Activated T-helper 17 cell treated with anti-CD3 and anti-CD28 coated beads, Interleukin-2, amount 50 U/mL, for 72 hours (primary cell): ENCODE measurements around the gene ESRRG. TPM values are rescaled to one million over a fixed set of nuclear protein-coding genes. Genes with fewer than 3 reads are reported as not detected.

Experiments
- ATAC-seq: fragments of 150-1000 bp; cut with Tn5 transposase; replicated peaks from 2 replicates; pipeline ENCODE4 v1.10.0; 2021; ENCODE audit warnings: mild to moderate bottlenecking, moderate library complexity
- H3K27ac Mint-ChIP-seq: one replicate; pipeline ENCODE4 v1.8.0; 2022; ENCODE audit warnings: mixed read lengths
- H3K27me3 Mint-ChIP-seq: one replicate; pipeline ENCODE4 v1.8.0; 2022; ENCODE audit warnings: mixed read lengths
- H3K36me3 Mint-ChIP-seq: one replicate; pipeline ENCODE4 v1.8.0; 2022; ENCODE audit warnings: low read depth, mild to moderate bottlenecking, mixed read lengths
- H3K4me1 Mint-ChIP-seq: one replicate; pipeline ENCODE4 v1.8.0; 2022; ENCODE audit warnings: mixed read lengths
- H3K4me3 Mint-ChIP-seq: one replicate; pipeline ENCODE4 v1.8.0; 2022; ENCODE audit warnings: mild to moderate bottlenecking, mixed read lengths
- H3K9me3 Mint-ChIP-seq: one replicate; pipeline ENCODE4 v1.8.0; 2022; ENCODE audit warnings: mixed read lengths
- total RNA-seq, 2 donors: library from RNA; stranded (reverse); gene quantifications; one replicate each; pipeline ENCODE4 v1.2.3, GENCODE V29; 2022

The ESRRG gene
- not detected for total RNA-seq

GRCh38 chr1:216723274-216723780, at the start of gene ESRRG:
ESRRG (minus strand) TSS chr1:216723429; CDS start chr1:216723299, 130 bp downstream.
- no peak within 1 kb of the TSS for H3K27ac Mint-ChIP-seq
- no peaks in the 10 kb centered on the region for H3K9me3 Mint-ChIP-seq
- no peak for ATAC-seq
- peaks cover 10% of the 10 kb centered on the region for H3K27me3 Mint-ChIP-seq
- no peaks in the 10 kb centered on the region for H3K36me3 Mint-ChIP-seq
- no peaks in the 10 kb centered on the region for H3K4me1 Mint-ChIP-seq
- no peak within 1 kb of the TSS for H3K4me3 Mint-ChIP-seq

GRCh38 chr1:216771922-216772321, 48.7 kb upstream of the ESRRG start:
- H3K36me3 Mint-ChIP-seq, result no peaks in the 10 kb centered on the region

GRCh38 chr1:216766633-216767327, 43.6 kb upstream of the ESRRG start:
- peaks cover 12% of the 10 kb centered on the region for H3K9me3 Mint-ChIP-seq
- no peak for ATAC-seq

More at GRCh38 chr1:216771922-216772321, 48.7 kb upstream of the ESRRG start:
- Mint-ChIP-seq H3K4me1 (no peaks in the 10 kb centered on the region), H3K4me3 (no peak overlapping the region), H3K27ac (no peak overlapping the region), H3K9me3 (peaks cover 9% of the 10 kb centered on the region), H3K27me3 (no peaks in the 10 kb centered on the region)
- ATAC-seq, result no peak

GRCh38 chr1:216765346-216766300, 42.4 kb upstream of the ESRRG start:
- no peaks in the 10 kb centered on the region for H3K4me1 Mint-ChIP-seq
- H3K27me3 Mint-ChIP-seq, result no peaks in the 10 kb centered on the region
- peaks cover 9% of the 10 kb centered on the region for H3K9me3 Mint-ChIP-seq
- H3K36me3 Mint-ChIP-seq, result no peaks in the 10 kb centered on the region
- no peak overlapping the region for H3K4me3 Mint-ChIP-seq
- H3K27ac Mint-ChIP-seq, result no peak overlapping the region
- no peak for ATAC-seq

More at GRCh38 chr1:216766633-216767327, 43.6 kb upstream of the ESRRG start:
- no peak overlapping the region for H3K27ac Mint-ChIP-seq
- no peaks in the 10 kb centered on the region for H3K4me1 Mint-ChIP-seq
- no peak overlapping the region for H3K4me3 Mint-ChIP-seq
- no peaks in the 10 kb centered on the region for H3K27me3 Mint-ChIP-seq
- H3K36me3 Mint-ChIP-seq, result no peaks in the 10 kb centered on the region

GRCh38 chr1:216758161-216758560, 34.9 kb upstream of the ESRRG start:
- H3K27ac Mint-ChIP-seq, result no peak overlapping the region
- H3K4me3 Mint-ChIP-seq, result no peak overlapping the region
- no peaks in the 10 kb centered on the region for H3K36me3 Mint-ChIP-seq
- no peaks in the 10 kb centered on the region for H3K9me3 Mint-ChIP-seq
- H3K27me3 Mint-ChIP-seq, result no peaks in the 10 kb centered on the region
- ATAC-seq, result no peak
- no peaks in the 10 kb centered on the region for H3K4me1 Mint-ChIP-seq

DNA sequence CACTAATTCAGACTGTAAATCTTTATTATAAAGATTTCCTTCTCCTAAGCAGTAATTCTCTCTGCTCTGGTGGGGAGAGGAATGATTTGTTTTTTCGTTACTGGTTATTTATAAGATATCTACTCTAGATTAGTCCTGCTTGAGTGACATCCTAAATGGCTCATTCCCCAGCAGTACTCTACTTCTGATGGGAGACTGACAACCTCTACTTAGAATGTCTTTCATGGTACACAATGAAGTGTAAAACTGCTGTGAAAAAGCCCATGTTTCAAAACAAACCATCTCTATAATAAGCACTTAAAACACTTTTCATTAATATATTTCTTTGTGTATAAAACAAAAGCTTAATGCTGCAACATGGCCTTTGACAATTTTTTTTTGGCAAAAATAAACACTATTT, 33.9 kb upstream of the ESRRG start:
- H3K9me3 Mint-ChIP-seq, result no peaks in the 10 kb centered on the region
- no peak overlapping the region for H3K27ac Mint-ChIP-seq
- no peaks in the 10 kb centered on the region for H3K36me3 Mint-ChIP-seq
- H3K4me3 Mint-ChIP-seq, result no peak overlapping the region
- H3K4me1 Mint-ChIP-seq, result no peaks in the 10 kb centered on the region
- ATAC-seq, result no peak
- H3K27me3 Mint-ChIP-seq, result no peaks in the 10 kb centered on the region

DNA sequence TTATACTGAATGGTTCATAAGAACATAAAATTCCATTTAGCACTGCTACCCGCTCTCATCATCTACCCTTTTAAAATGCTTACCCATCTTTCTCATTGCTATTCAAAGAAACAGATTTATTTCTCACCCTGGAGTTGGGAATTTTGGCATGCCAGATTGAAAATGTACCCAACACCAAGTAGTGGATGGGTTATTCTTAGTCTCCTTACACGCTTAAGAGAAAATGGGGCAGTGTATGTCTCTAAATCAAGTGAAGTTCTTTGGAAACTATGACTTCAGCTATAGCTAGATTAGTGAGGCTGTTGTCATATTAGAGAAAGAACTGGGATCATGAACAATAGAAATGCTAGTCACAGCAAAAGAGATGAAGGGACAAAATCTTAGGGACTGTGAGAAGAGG, 27.7 kb upstream of the ESRRG start:
- no peak overlapping the region for H3K4me3 Mint-ChIP-seq
- ATAC-seq, result no peak
- H3K27ac Mint-ChIP-seq, result no peak overlapping the region
- H3K4me1 Mint-ChIP-seq, result no peaks in the 10 kb centered on the region
- H3K9me3 Mint-ChIP-seq, result no peaks in the 10 kb centered on the region
- no peaks in the 10 kb centered on the region for H3K27me3 Mint-ChIP-seq
- no peaks in the 10 kb centered on the region for H3K36me3 Mint-ChIP-seq

DNA sequence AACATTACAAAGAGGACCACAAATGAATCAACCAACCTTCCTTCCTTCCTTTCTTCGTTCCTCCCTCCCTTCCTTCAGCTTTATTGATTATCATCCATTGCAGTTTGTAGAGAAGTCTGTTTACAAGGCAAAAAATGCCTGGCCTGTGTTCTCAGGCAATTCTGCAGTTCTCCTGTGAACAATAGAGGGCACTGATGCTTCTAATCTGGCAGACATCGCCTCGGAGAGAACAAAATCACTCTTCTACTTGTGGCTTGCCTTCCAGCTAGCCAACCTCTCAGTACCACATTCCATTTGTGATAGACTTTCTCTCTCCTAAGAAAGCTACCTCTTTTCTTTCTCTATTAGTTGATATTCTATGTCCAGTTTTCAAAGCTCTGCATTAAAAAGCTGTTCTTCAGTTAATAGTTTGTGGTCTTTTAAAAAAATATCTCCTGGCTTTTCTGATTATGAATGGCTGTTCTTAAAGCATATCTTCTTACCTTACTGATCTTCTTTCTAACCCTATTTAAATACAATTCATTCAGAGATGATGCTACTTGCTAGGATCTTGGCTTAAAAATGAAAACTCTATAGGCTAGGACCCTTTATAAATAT, 26.9 kb upstream of the ESRRG start:
- no peak for ATAC-seq
- Mint-ChIP-seq H3K36me3 (no peaks in the 10 kb centered on the region), H3K4me3 (no peak overlapping the region), H3K4me1 (no peaks in the 10 kb centered on the region), H3K27me3 (no peaks in the 10 kb centered on the region), H3K27ac (no peak overlapping the region), H3K9me3 (no peaks in the 10 kb centered on the region)

GRCh38 chr1:216749232-216749631, 26.0 kb upstream of the ESRRG start:
- Mint-ChIP-seq H3K36me3 (no peaks in the 10 kb centered on the region), H3K27ac (no peak overlapping the region), H3K9me3 (no peaks in the 10 kb centered on the region), H3K4me3 (no peak overlapping the region), H3K27me3 (no peaks in the 10 kb centered on the region), H3K4me1 (no peaks in the 10 kb centered on the region)
- ATAC-seq, result no peak

- no peaks in the 10 kb centered on the region for H3K4me1 Mint-ChIP-seq
- H3K4me3 Mint-ChIP-seq, result no peak overlapping the region
- H3K36me3 Mint-ChIP-seq, result no peaks in the 10 kb centered on the region
- no peak for ATAC-seq
- no peaks in the 10 kb centered on the region for H3K9me3 Mint-ChIP-seq
- no peak overlapping the region for H3K27ac Mint-ChIP-seq
- no peaks in the 10 kb centered on the region for H3K27me3 Mint-ChIP-seq
Measured at GRCh38 chr1:216742625-216743024, 19.4 kb upstream of the ESRRG start.

- ATAC-seq, result no peak
- Mint-ChIP-seq H3K27ac (no peak overlapping the region), H3K9me3 (no peaks in the 10 kb centered on the region), H3K27me3 (no peaks in the 10 kb centered on the region), H3K4me3 (no peak overlapping the region), H3K4me1 (no peaks in the 10 kb centered on the region), H3K36me3 (no peaks in the 10 kb centered on the region)
Measured at GRCh38 chr1:216740331-216740730, 17.1 kb upstream of the ESRRG start.

DNA sequence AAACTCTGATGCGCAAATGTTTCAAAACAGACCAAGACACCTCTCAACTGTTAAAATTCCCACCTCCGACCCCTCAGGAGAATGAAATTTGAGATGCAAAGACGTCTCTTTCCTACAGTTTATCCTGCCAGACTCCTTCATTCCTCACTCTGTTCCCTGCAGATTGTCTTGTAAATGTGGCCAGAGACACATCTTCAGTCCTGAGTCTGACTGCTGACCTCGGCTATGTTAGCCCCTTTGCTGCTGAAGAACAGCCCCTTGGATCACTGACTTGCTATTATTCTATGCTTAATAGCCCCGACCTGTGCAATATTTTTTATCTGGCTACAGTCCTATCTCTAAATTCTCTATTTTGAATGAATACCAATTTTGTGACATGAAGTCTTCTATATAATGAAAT, 16.6 kb upstream of the ESRRG start:
- Mint-ChIP-seq H3K9me3 (no peaks in the 10 kb centered on the region), H3K27me3 (no peaks in the 10 kb centered on the region), H3K4me1 (no peaks in the 10 kb centered on the region), H3K36me3 (no peaks in the 10 kb centered on the region), H3K27ac (no peak overlapping the region), H3K4me3 (no peak overlapping the region)
- no peak for ATAC-seq

GRCh38 chr1:216732121-216732520, 8.9 kb upstream of the ESRRG start:
- Mint-ChIP-seq H3K36me3 (no peaks in the 10 kb centered on the region), H3K9me3 (peaks cover 10% of the 10 kb centered on the region), H3K27me3 (no peaks in the 10 kb centered on the region), H3K4me3 (no peak overlapping the region), H3K4me1 (no peaks in the 10 kb centered on the region), H3K27ac (no peak overlapping the region)
- ATAC-seq, result no peak

DNA sequence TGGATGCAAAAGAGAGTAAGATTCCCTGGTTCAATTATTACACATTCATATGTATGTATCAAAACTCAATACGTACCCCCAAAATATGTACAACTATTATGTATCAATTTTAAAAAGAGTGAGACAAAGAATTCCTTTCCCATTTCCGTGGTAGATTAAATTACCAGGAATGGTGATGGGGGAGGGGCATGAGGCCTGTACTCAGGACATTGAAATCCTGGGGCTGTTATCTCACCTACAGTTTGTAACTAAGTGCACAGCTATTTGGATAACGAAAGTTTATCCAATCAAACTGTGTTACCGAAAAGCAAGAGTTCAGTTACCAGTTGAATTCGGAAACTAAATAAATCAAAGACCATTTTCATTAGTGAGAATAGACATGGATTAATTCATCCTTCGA, 8.3 kb upstream of the ESRRG start:
- Mint-ChIP-seq H3K36me3 (no peaks in the 10 kb centered on the region), H3K27me3 (no peaks in the 10 kb centered on the region), H3K9me3 (peaks cover 10% of the 10 kb centered on the region), H3K4me1 (no peaks in the 10 kb centered on the region), H3K4me3 (no peak overlapping the region), H3K27ac (no peak overlapping the region)
- no peak for ATAC-seq
